Left hindlimb (tissue), 1 donor: Measurements from ENCODE around the gene NUDT19.
"Not testable (repeated sequence)": the region's sequence is repeated elsewhere in the genome, so short reads cannot be mapped to it uniquely, and the experiment has no call there.

ENCODE experiments used
- DNase-seq: peaks from one replicate; pipeline ENCODE4 v3.0.0-alpha.2; 2018

The NUDT19 gene

DNA sequence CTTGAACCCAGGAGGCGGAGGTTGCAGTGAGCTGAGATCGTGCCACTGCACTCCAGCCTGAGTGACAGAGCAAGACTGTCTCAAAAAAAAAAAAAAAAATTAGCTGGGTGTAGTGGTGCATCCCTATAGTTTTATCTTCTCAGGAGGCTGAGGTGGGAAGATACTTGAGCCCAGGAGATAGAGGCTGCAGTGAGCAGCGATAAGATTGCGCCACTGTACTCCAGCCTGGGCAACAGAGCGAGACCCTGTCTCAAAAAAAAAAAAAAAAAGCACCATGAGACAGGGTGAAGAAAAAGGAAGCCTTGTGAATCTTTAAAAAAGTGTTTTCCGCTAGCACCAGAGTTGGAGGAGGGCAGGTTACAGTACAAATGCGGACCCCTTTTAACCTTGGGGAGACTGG lies 24.6 kb downstream of the NUDT19 start:
- not testable (repeated sequence) for DNase-seq

DNA sequence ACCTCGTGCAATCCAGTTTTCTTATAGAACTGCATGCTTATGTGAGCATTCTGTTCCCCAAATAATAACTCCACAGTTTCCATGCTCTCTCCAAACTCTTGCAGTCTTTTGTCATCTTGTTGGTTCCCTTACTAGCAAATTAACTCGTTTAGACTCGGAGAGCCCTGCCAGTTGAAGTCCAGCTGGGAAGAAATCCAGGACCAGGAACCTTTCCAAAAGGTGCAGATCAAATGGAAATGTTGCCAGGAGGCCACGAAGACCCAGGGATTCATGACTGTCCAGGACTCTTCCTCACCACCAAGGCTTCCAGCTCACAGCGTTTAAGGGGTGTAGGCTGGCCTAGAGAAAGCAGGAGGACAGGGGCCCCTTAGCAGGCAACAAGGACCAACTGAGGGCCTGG lies 25.9 kb downstream of the NUDT19 start:
- DNase-seq = no peak

DNA sequence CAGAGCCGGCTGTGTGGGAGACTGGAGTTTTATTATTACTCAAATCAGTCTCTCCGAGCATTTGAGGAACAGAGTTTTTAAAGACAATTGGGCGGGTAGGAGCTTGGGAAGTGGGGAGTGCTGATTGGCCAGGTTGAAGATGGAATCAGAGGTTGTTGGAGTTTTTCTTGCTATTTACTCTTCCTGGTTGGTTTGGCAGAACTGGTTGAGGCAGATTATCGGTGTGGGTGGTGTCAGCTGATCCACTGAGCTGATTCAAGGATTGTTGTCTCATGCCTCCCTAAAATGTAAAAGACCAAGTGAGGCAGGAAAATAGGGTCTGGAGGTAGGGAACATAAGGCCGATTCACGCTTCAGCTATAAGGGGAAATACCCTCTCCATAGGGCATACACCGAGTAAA lies 26.7 kb downstream of the NUDT19 start:
- DNase-seq = no peak

DNA sequence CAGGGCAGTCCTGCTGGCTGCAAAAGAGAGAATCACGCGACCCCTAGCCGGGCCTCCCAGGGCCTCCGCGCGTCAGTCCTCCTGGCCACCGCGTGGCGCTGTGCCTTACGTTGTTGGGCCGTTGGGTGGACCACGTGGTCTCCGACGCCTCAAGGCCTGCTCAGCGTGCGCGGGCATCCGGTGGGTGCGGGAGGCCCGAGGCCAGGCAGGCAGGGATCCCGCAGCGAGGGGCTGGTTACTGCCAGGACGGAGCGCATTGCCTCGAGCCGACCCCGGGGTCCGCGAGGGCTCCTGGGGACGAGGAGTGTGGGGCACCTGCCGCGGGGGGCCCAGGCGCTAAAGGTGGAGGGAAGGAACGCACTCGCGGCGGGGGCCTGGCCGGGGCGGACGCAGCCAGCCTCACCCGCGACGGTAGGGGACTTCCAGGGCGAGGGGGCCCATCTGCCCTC lies 28.0 kb downstream of the NUDT19 start, which contains the start of gene TDRD12:
TSS of gene TDRD12 (plus strand) at position 157 of the 449 bp plus-strand sequence. CDS start 306 bp downstream, outside the sequence.
- no peak for DNase-seq

DNA sequence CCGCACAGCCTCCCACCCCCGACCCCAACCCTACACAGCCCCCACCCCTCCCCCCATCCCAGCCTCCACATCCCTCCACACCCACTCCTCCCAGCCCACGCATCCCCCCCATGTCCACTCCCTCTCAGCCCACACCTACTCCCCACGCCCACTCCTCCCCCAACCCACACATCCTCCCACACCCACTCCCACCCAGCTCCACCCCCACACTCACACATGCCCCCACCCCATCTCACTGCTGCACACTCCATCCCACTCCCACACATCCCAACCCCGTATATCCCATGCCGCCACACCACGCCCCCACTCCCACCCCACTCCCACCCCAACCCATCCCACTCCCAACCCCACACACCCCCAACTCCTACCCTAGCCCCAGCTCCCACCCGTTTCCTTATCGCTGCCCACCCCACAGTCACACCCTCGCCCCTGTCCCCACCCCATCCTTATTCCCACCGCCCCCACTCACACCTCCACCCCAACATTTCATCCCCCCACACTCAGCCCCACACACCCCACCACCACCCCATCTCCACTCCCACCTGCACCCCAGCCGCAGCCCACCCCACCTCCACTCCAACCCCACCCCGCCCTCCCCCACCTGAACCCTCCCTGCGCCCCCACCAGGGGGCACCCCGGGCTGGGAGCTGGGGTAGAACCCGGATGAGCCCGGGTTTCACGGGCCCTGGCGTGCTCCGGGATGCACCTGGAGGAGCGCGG lies 28.8 kb downstream of the NUDT19 start:
- DNase-seq = no peak

DNA sequence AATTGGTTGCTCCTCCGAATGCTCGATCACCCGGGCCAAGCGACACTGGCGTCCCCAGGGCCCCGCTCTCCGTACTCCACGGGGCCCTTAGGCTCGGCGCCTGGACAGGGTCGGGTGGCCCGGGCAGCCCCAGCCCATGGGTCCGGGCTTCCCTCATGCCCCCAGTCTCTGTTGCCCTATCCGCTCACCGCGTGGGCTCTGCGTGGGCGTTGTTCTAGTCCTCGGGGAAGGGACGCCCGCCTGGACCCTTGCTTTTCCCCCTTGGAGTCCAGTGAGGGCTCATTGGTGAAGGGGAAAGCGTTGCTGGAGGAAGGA lies 29.3 kb downstream of the NUDT19 start:
- no peak for DNase-seq

DNA sequence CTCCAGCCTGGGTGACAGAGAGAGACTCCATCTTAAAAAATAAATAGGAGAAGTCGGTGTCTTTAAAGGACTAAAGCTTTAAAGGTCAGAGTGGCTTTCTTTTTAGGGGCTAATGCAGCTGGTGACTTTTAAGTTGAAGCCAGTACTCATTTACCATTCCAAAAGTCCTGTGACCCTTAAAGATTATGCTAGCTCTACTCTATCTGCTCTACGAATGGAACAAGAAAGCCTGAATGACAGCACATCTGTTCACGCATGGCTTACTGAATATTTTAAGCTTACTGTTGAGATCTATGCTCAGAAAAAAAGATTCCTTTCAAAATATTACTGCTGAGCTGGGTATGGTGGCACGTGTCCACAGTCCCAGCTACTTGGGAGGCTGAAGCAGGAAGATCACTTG lies 44.3 kb downstream of the NUDT19 start:
- no peak for DNase-seq

DNA sequence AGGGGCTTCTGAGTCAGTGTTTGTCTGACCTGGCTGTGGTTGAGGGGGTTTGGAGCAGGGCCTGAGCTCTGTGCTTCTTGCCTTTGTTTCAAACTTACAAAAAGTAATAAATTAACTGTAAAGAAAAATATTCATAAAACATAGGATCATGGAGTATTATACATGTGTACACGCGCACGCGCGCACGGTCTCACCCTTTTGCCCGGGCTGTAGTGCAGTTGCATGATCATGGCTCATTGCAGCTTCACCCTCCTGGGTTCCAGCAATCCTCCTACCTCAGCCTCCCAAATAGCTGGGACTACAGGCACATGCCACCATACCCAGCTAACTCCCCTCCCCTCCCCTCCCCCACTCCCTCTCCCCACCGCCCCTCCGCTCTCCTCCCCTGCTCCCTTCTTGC lies 51.4 kb downstream of the NUDT19 start:
- DNase-seq = no peak

DNA sequence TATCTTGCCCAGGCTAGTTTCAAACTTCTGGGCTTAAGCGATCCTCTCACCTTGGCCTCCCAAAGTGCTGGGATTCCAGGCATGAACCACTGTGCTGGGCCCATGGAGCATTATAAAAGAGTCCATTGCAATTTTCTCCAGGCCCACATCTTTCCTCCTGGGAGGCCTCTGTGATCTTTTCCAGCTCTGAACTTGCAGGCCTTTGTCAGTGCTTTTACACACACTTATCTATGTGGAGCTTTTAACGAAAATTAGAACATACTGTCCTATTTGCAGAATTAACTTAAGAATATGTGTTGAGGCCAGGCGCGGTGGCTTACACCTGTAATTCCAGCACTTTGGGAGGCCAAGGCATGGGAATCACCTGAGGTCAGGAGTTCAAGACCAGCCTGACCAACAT lies 51.8 kb downstream of the NUDT19 start:
- DNase-seq = no peak

DNA sequence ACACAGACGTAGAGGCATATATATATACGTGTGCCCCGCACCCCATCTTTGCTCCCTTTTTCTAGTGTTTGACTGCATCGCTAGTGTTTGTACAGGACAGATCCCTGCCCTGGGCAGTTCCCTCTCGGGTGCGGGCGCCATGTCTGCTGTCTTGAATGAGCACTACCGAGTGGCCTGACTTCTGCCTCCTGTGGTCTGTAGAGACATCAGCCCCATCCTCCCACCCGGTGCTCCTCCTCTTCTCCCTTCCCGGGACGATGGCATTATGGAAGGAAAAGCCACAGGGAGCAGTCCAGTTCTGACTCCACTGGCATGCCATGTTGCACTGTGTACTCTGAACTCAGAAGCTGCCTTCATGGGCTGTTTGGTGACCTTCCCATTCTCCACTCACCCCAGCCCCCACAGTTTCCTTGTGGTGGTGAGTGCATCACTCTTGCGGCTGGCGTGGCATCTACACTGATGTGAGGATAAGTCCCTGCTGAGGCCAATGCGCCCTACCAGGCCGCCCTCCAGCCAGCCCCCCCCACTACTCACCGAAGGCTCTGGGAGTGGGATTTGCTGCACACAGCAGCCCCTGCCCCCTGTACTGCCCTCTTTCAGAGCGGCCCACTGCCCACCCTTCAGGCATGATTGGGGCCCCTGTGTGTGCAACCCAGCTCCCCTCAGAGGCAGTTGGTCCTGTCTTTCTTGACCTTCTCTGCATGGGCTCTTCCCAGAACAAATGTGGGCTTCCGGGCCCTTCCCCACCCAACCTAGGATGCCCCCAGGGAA lies 53.1 kb downstream of the NUDT19 start:
- no peak for DNase-seq

DNA sequence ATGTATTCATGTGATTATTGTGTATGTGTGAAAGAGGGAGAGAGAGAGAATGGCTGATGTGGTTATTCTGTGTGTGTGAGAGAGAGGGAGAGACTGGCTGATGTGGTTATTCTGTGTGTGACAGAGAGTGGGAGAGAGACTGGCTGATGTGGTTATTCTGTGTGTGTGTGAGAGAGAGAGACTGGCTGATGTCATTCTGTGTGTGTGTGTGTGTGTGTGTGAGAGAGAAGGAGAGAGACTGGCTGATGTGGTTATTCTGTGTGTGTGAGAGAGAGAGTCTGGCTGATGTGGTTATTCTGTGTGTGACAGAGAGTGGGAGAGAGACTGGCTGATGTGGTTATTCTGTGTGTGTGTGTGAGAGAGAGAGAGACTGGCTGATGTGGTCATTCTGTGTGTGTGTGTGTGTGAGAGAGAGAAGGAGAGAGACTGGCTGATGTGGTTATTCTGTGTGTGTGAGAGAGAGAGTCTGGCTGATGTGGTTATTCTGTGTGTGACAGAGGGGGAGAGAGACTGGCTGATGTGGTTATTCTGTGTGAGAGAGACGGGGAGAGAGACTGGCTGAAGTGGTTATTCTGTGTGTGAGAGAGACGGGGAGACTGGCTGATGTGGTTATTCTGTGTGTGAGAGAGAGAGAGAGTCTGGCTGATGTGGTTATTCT lies 54.1 kb downstream of the NUDT19 start:
- DNase-seq = not testable (repeated sequence)

DNA sequence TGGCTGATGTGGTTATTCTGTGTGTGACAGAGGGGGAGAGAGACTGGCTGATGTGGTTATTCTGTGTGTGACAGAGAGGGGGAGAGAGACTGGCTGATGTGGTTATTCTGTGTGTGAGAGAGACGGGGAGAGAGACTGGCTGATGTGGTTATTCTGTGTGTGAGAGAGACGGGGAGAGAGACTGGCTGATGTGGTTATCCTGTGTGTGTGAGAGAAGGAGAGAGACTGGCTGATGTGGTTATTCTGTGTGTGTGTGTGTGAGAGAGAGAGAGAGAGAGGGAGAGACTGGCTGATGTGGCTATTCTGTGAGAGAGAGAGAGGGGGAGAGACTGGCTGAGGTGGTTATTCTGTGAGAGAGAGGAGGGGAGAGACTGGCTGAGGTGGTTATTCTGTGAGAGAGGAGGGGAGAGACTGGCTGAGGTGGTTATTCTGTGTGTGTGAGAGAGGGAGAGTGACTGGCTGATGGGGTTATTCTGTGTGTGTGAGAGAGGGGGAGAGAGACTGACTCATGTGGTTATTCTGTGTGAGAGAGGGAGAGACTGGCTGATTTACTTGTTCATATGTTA lies 55.1 kb downstream of the NUDT19 start:
- DNase-seq = not testable (repeated sequence)

DNA sequence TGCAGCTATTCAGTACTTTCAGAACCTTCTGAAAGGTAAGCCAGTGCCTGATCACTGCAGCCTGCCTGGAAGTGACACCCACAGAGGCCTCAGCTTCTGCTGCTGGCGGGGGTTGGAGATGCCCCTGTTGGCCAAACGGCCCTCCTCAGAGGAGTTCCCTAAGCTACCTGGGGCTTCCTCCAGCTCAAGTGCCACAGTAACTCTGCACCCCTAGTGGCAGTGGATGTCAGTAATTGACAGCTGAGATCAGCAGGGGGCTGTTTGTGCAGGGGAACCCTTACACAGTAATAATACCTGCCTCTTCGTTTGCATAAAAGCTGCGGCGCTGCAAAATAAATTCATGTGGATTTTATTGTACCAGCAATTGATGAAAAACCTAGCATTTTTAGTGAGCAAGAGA lies 56.9 kb downstream of the NUDT19 start:
- DNase-seq = no peak

DNA sequence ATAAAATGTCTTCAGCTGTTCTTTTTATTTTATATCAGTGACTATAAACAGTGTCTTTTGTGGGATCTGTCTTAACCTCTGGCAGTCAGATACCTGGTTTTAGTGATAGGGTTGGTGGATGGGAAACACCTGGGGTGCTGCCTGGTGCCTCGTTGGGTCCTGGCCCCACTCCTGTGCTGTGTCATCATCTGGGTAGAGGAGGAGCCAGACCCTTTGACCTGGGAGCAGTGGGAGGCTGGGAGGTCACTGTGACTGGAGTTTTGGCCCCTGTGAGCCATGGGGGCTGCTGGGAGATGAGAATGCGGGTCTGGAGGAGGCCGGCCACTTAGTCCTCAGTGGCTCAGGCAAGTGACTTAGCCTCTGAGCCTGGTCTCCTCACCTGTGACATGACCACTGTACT lies 57.3 kb downstream of the NUDT19 start:
- no peak for DNase-seq

DNA sequence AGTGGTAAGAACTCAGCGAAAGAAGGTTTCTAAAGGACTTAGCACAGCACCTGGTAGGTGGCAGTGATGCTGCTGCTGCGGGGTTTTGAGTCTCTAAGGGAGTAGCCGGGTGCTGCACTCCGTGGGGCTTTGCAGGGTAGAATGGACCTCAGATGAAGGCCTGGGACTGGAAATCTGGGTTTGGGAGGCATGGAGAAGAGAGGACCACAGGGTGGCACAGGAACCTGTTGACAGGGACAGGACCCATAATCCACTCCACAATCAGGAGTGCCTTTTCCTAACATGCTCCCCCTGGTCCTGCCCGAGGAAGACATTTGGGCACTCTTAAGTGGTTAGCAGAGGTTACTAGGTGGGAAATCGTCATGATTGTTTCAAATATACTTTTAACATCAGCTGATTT lies 57.7 kb downstream of the NUDT19 start:
- no peak for DNase-seq

DNA sequence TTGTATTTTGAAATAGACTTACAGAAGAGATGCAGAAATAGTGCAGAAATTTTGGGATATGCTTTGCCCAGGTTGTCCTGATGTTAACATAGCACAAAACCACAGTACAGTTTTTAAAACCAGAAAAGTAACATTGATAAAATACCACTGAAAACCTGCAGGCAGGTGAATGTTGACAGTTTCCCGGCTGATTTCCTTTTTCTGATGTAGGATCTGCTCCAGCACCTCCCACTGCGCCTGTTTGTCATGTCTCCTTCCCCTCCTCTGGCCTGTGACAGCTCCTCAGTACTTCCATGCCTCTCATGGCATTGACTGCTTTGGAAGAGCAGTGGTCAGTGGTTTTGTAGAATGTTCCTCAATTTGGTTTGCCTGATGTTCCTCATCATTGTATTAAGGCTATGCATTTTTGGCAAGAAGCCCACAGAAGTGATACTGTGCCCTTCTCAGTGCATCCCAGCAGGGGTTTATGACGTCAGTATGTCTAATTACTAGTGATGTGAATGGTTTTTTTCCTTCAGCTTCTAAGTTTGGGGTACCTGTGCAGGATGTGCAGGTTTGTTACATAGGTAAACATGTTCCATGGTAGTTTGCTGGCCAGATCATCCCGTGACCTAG lies 58.9 kb downstream of the NUDT19 start:
- DNase-seq = no peak

DNA sequence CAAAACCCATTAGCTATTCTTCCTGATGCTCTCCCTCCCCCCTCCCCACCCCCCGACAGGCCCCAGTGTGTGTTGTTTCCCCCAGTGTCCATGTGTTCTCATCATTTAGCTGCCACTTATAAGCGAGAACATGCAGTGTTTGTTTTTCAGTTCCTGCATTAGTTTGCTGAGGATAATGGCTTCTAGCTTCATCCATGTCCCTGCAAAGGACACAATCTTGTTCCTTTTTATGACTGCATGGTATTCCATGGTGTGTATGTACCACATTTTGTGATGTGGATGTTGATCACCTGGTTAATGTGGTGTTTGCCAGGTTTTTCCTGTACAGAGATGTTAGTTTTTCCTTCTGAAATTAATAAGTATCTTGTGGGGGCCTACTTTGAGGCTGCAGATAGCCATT lies 59.4 kb downstream of the NUDT19 start:
- DNase-seq = no peak

DNA sequence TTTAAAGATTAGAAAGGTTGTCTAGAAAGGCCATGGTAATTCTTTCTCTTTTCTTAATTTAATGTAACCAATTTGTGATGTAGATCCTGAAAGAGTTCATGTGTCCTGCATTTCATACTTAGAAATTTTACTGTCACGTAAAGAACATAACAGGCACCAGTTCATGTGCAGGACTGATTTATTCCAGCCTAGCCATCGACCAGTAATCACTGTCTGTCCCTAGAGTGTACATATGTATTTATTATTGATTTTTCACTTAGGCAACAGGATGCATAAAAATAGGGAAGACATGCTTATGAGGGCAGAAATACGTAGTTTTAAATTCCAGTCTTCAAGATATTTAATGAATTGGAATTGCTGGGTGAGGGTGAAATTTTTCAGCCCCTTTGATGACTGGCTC lies 65.6 kb downstream of the NUDT19 start:
- no peak for DNase-seq
